ENCODE results near the gene TGFBR3.
"Not testable (repeated sequence)": the region's sequence is repeated elsewhere in the genome, so short reads cannot be mapped to it uniquely, and the experiment has no call there.

TGFBR3 gene

DNA sequence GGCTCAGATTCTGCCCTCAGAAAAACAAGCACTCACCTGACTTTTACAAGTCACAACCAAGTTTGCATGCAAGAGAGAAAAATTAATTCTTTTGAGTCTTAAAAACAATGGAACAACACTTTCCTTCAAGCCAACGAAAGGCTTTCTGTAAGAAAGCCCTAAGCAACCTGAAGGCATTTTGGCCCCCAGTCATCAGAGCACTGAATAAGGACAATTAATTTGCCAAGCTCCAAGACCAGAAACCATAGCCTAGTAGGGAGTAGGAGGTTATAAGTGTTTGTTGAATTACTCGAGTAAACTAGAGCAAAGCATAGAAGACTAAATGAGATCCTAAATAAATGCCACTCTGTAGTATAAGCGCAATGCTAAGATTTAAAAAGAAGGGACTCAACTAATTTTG, 4.7 kb downstream of the TGFBR3 start:
- no peak for DNase-seq

DNA sequence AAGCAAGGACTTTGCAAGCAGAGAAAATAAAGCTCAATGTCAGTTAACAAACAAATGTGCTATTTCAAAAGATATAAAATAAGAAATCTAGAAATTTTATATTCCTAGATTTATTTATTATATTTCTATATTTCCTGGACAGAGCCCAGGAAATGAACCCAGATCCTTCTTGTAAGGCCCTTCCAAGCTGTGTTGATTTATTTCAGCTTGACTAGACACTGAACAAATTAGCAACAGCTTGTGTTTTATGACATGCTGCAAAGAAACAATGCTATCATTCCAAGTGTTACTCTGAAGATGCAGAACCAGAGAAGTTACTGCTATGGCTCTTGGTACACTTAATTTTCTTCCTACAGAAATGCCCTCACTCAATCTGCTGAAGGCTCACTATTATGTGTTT, 6.2 kb downstream of the TGFBR3 start:
- no peak for DNase-seq

DNA sequence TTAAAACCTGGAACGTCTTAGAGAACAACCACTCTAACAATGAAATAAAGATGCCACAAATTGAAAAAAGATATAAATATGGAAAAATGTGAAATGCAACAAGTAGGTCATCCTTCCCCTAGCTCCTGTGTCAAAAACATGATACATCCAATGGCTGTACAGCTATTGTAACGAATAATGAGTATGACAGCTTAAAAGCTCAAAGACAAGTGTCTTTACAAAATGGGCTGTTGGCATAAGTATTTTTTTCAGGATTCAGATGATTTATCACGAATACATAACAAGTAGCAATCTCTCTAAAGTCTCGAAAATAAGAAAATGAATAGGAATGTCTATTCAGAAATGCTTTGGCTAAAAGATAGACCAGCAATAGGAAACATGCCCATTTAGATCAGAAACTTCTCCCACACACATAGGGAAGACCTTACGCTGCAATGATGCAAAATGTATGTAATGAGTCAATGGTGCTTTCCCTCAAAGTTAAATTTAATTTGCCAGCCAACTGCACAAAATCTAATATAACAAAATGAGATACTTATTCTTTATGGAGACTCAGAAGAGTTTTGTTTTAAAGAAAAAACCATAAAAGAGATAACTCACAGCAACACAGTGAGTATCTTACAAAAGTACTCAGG, 8.3 kb downstream of the TGFBR3 start:
- no peak for DNase-seq

DNA sequence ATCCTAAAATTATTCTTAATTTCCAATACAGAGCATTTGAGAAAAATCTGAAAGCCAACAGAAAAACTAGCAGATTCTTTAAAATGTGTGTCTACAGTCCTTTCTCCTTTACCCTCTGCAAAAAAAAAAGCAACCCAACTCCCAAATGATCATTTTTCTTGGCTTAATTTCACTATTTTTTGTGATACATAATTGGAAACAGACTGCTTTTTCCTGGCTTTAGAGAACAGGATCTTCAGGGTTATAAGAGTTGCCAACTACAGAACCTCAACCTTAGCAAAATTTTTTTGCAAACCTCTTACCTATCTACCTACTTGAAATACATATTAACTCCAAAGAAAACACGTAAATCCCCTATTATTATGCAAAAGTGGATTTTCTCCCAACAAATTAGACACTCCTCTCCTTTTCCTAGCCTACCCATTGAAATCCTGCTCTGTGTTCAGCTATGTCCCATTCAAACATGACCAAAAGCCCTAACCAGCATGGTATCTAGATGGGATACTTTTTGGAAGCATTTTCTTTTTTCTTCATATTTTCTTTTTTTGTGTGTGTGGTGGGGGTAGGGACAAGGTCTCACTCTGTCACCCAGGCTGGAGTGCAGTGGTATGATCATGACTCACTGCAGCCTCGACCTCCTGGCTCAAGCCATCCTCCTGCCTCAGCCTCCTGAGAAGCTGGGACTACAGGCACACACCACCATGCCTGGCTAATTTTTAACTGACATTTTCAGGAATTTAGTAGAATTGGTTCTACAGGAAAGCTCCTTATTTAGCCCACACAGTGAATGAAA, 9.0 kb downstream of the TGFBR3 start:
- no peak for DNase-seq

DNA sequence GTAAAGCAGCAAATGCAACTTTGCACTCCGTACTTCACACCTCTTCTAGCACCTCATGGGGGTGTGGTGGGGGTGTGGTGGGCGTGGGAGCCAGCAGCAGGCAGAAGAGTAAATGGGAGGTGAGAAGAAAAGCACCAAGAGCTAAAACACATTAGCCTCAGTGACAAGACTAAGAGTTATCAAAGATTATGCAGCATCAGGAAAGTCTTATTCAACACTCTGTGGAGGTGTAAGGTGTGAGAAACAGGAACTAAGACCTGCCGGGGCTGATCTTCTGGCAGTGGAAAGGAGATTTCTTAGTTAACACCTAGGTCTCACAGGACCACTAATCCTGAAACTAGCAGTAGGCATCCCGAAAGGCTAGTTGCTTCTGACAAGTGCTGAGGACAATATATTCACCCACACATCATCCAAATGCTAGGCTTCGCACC, 9.9 kb downstream of the TGFBR3 start:
- no peak for DNase-seq

DNA sequence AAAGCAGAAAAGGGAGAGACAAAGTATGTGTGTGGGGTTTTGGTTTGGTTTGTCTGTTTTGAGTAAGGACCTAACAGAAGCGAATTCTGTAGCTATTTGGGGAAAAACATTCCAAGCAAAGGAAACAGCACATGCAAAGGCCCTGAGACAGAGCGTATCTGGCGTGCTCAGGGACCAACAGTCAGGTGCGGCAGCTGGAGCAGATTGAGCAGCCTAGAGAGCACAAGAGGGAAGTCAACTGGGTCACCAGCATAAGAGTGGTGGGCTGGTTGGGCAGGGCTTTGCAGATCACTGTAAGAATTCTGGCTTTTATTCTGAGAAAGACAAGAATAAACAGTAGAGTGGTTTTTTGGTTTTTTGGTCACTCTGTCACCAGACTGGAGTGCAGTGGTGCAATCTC, 11.8 kb downstream of the TGFBR3 start:
- DNase-seq = no peak

DNA sequence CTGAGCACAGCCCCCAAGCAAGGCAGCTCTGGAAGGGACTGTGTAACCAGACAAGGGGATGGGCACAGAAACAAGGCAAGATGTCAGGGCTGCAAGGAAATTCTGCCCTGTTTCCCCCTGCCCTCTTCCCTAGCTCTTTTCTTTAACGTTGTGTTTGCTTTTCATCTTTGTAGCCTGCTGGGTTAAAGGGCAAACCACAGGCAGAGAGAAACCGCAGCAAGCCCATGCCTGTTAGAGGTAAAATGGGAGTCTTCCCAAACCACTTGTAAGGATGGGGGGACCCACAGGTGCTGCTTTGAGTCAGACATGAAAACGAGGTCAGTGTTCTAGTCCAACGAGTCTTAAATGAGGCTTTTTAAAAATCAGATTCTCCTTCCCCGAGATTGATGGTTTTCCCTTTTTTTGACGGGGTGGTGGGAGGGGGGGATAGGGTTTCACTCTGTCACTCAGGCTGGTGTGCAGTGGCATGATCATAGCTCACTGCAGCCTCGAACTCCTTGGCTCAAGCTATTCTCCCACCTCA, 13.3 kb downstream of the TGFBR3 start:
- DNase-seq = no peak

DNA sequence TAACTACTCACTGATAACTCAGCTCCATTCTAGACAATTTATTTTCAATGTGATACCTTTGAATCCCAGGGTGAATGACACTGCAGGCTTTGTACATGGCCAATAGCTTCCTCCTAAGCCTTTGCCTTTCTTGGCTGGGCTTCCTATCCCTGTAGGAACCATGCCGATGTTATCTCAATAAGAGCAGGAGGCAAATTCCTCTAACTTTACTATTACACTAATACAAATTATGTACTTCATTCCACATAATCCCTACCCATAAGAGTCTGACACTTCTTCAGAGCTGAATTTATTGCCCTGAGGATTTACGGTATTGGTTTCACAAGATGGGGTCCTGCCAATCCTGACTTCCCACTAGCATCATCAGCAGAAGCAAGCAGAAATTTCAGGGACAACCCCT, 14.0 kb downstream of the TGFBR3 start:
- DNase-seq = no peak

DNA sequence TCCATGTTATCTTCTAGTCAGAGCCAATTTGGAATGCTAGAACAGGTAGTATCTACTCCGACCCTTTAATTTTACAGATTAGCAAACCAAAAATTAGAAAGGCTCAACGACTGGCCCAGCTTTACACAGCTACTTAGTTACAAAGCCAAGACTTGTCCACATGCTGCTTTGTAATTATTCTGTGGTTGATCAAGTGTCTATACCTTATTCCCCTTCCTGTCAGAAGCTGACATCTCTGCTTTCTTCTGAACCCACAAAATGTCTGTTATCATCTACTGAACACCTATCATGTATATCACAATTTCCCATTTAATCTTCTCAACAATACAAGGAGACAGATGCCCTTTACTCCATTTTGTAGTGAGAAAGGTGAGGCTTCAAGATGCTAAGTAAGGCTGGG, 15.6 kb downstream of the TGFBR3 start:
- no peak for DNase-seq

DNA sequence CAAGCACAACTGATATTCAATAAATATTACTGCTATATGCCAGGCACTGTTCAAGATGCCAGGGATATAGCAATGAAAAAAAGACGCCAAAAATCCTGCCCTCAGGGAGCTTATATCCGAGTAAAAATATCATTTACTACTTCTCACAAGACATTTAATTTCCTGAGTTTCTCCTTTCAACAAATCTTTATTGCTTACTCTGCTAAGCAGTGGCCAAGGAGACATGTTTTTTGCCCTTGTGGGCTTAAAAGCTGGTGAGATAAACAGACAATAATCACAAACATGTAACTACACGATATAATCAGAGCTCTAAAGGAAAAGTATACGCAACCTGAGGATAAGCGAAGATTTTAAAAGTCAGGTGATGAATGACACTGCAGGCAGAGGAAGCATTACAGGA, 19.5 kb downstream of the TGFBR3 start:
- DNase-seq = no peak

DNA sequence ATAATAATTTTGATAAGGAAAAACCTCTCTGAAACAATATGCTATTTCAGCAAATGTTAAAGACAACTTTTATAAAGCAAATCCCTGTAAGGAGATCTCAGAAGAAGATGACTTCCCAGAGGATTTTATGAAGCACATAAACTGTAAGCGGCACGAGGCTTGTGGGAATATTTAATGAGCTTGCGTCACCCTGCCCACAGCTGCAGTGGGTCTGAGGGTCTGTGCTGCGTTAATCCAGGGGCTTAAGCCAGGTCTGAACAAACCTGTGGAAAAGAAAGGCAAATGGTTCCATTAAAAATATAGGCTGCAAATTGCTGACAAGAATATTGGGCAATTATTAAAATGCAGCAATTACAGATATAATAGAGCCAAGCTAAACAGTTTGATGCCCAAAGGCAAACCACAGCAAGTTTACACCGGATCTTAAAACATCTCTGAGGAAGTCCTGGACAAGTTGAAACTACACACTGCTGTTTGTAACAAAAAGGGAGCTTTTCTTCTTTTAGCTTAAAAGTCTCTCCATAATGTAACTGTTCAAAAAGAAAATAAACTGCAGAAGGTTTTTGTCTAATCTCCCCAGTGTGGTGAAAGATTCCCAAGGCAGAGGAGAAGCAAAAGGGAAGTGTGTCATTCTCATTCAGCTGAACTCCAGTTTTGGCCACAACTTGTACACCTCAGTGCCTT, 21.8 kb downstream of the TGFBR3 start:
- no peak for DNase-seq

DNA sequence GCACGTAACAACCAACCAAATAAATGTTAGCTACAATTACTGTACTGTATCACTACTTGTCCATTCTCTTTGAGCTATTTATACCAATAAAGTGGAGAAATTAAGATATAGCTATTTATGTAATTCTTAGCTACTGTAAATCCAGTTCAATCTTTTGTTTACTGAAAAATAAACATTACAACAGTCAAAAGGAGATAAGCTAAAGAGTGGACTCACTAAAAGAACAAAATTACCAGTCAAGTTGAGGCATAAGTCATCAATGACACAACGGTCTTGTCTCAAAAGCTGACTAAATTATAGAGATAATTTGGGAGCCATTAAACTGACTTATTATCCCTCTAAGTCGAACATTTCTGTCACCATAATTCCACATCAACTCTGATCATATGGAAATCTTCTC, 22.5 kb downstream of the TGFBR3 start:
- DNase-seq = no peak

DNA sequence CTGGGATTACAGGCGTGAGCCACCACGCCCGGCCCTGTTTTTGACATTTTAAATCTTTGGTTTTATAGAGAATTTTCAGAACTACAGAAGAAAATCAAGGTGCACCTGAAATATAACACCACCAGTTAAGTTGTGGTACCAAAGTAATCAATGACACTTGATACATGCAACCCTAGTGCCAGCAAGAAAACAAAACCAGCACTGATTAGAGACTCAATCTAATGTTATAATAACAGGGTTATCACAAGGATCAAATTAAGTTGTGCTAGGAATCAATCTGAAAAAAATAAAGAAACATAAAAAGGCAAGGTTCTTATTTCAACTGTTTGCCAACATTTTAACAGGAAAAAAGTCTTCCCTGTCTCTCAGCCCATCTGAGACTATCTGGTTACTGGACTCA, 23.8 kb downstream of the TGFBR3 start:
- DNase-seq = no peak

DNA sequence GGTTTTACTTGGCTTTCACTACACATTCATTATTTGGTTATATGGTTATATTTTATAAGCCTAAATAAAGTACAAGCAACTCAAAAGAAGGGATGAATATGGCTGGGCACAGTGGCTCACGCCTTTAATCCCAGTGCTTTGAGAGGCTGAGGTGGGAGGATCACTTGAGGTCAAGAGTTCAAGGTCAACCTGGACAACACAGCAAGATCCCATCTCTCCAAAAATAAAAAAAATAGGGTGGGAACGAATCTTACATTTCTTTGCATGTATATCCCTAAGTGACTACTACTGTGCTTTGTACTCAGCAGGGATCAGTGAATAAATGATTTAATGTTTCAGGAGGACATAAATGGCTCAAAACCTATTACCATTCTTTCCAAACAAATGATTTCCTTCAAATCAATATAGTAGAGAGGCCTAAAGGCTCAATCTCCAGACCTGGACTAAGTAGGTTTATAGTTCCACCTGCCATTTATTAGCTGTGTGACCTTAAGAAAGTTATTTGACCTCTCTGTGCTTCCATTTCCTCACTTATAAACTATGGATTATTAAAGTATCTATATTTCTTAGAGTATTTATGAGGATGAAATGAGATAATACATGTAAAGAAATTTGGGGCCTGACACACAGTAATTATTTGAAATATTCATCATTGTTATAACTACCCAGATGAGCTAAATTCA, 28.3 kb downstream of the TGFBR3 start:
- DNase-seq = no peak

DNA sequence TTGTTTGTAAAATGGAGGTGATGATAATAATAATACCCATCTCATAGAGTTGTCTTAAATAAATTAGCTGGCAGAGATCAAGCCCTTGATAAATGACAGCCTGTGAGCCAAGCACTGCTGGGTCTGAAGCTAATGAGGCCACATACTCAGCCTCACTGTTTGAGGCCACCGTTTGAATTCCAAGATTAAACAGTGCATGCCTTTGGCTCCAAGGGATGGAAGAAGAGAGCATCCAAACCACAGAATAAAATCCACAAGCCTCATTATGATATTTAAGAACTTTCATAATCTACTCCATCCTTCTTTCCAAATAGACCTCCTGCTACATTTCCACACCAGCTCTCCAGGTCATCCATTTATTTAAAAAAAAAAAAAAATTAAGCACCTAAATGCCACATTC, 29.0 kb downstream of the TGFBR3 start:
- no peak for DNase-seq

DNA sequence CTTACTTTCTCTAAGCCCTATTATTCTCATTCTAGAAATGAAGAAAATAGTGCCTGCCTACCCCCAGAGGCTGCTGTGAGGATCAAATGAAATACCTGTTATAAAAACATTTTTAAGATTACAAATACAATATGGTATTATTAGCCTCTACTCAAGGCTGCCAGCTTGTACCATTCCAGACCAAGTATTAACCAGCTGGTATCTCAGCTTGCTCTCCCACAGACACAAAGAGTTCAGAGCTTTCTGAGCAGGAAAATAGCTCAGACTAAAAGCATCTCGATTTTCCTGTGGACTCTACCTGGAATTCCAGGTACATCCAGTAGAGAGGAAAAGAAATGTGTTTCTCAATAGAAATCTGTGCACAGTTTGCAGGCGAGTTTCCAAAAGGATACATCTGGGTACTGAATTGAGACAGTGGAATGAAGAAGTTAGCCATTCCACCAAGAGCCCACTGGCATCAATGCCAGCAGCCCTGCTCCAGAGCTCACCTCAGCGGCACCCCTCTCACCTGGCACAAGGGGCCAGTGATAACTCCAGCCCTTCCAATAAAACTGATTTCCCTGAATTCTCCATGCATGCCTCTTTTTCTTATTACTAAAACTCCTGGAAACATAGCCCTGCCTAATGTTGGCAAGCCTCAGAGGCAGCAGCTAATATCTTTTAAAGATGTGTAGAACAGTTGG, 31.0 kb downstream of the TGFBR3 start:
- no peak for DNase-seq

DNA sequence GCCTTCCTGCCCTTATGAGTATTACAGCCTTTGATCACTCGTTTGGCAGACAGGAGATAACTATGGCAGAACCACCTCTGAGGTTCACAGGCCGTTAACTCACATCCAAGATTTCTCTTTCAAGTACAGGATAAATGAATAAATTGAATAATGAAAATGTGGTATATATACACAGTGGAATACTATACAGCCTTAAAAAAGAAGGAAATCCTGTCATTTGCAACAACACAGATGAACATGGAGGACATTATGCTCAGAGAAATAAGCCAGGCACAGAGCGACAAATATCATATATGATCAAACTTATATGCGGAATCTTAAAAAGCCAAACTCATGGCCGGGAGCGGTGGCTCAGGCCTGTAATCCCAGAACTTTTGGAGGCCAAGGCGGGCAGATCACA, 32.6 kb downstream of the TGFBR3 start:
- DNase-seq = no peak

DNA sequence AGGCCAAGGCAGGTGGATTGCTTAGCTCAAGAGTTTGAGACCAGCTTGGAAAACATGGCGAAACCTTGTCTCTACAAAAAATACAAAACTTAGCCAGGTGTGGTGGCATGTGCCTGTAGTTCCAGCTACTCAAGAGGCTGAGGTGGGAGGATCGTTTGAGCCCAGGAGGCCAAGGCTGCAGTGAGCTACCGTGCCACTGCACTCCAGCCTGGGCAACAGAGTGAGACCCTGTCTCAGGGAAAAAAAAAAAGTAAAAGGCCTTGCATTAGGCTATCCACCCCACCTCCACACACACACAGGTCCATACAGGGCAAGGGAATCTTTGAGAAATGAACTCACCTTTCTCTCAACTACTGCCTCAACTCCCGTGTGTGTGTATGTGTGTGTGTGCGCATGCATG, 33.9 kb downstream of the TGFBR3 start:
- DNase-seq = not testable (repeated sequence)

DNA sequence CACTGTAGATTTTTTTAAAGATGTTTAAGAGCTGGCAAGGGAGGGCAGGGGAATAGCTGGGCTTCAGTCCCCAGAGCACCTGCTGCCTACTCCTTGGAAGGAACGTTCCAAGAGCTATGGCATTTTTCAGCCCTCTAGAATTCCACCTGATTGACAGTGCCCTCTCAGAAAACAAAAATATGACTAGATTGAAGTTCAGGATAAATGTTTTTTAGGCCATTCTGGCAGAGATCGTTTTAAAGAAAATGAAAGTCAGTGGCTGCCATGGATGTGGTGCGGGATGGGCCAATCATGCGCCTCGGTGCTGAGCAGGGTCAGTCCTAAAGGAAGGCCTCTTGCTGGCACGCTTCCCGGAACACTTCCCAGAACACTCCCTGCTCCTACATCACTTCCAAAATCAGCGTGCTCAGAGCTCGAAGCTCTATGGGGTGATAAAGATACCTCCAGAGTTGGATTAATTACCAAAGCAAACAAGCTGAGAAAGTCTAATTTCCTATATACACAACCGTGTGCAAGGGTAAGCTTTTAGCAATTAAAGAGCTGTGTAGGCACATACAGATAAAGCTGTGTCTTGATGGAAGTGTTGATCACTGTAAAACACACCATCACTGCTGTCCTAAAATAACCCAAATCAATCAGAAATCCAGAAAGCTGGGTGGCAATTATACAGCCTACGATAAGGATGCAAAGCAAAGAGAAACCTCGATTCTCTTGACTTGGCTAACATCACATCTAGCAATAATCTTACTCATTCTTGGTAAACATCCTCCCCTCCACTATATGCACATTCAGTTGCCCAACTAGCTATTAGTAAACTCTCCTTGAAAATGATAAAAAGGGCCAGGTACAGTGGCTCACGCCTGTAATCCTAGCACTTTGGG, 34.6 kb downstream of the TGFBR3 start:
- no peak for DNase-seq

DNA sequence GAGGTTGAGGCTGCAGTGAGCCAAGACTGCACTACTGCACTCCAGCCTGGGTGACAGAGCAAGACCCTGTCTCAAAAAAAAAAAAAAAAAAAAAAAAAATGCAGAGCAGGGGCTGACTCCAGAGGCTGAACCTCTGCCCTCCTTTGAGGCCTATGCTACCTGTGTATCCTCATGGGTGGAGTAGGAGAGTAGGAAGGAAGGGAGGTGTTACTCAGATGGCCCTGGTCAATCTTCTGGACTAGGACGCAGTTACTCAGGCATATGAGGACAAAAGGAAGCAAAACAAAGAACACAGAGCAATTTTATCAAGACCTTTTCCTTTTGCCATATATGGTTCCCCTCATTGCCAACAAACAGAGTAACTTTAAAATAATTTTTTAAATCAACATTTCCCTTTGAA, 35.2 kb downstream of the TGFBR3 start:
- no peak for DNase-seq

DNA sequence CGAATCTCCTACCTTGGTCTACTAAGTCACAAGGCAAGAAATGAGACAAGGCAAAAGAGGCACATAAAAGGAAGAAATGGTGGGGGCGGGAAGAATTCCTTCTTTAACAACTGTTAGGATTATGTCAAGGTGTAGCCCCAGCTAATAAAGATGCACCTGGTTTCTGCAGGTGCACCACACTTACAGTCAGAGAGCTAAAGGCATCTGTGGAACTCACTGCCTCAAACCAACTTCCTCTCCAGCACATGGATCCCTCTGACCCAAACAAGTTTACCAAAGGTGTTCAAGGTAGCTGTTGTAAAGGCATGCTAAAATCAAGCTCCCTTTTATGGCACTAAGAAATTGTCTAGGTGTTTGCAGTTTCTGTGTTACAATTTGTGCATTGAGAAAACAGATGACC, 38.1 kb downstream of the TGFBR3 start:
- DNase-seq = no peak

DNA sequence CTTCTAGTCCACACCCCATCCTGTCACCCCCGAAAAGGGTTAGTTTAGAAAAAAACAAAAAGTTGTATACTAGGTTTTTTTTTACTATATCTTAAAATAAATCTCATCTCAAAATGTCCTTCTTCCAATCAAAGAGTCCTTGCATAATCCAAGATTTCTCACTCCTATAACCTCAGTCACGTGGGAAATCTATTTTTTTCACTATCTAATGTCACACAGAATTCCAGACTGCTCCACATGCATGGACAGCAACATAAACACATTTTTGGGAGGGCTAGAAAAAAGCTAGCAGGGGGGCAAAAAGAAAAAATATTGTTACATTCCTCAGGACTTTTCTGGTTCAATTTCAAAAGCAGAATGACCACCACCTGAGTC, 39.3 kb downstream of the TGFBR3 start:
- no peak for DNase-seq
